ENCODE results near the gene ALG9. TPM values are rescaled to one million over a fixed set of nuclear protein-coding genes. Genes with fewer than 3 reads are reported as not detected.
A peak's percentile ranks its signal among the peaks of the same experiment; 100 is the strongest.

ALG9 gene
- total RNA-seq, 1 donor from 2014 or later, result 44.4 TPM

- H3K27ac ChIP-seq (ENCODE audit: low read depth, low read length), result no peak overlapping the region
- peaks cover 30 to 40% (median 39%) of the 10 kb centered on the region in 3 donors for H3K4me1 ChIP-seq (ENCODE audit: control insufficient read depth in 3 of 3, insufficient read depth in 3 of 3, low read length in 3 of 3)
- H3K36me3 ChIP-seq (ENCODE audit: control insufficient read depth in 3 of 3, insufficient read depth in 3 of 3, low read length in 3 of 3), result no peaks in the 10 kb centered on the region
- H3K4me3 ChIP-seq (ENCODE audit: low read length in 3 of 3), result no peak overlapping the region
- no peak overlapping the region for H3K9ac ChIP-seq (ENCODE audit: low read depth in 1 of 3, low read length in 3 of 3)
- no peaks in the 10 kb centered on the region for H3K27me3 ChIP-seq (ENCODE audit: control insufficient read depth in 3 of 3, insufficient read depth in 3 of 3, low read length in 3 of 3)
- no peaks in the 10 kb centered on the region for H3K9me3 ChIP-seq (ENCODE audit: control insufficient read depth in 3 of 3, low read length in 3 of 3)
Observed at GRCh38 chr11:111823131-111823530, 48.2 kb downstream of the ALG9 start.

GRCh38 chr11:111819829-111820237, 51.5 kb downstream of the ALG9 start:
- H3K9ac ChIP-seq (ENCODE audit: low read depth in 1 of 3, low read length in 3 of 3), result peak overlapping the region in 1 of 3 donors; percentile 58

GRCh38 chr11:111819161-111819828, 52.1 kb downstream of the ALG9 start:
- Histone ChIP-seq H3K27me3 (ENCODE audit: control insufficient read depth in 3 of 3, insufficient read depth in 3 of 3, low read length in 3 of 3) (no peaks in the 10 kb centered on the region), H3K9ac (ENCODE audit: low read depth in 1 of 3, low read length in 3 of 3) (peak overlapping the region in 2 of 3 donors; percentile 36 to 58), H3K36me3 (ENCODE audit: control insufficient read depth in 3 of 3, insufficient read depth in 3 of 3, low read length in 3 of 3) (no peaks in the 10 kb centered on the region), H3K27ac (ENCODE audit: low read depth, low read length) (peak overlapping the region; percentile 93), H3K9me3 (ENCODE audit: control insufficient read depth in 3 of 3, low read length in 3 of 3) (no peaks in the 10 kb centered on the region), H3K4me1 (ENCODE audit: control insufficient read depth in 3 of 3, insufficient read depth in 3 of 3, low read length in 3 of 3) (peaks cover 26 to 32% (median 31%) of the 10 kb centered on the region in 3 donors), H3K4me3 (ENCODE audit: low read length in 3 of 3) (peak overlapping the region in 1 of 3 donors; percentile 14)

More at GRCh38 chr11:111819829-111820237, 51.5 kb downstream of the ALG9 start:
- peak overlapping the region; percentile 93 for H3K27ac ChIP-seq (ENCODE audit: low read depth, low read length)
- H3K27me3 ChIP-seq (ENCODE audit: control insufficient read depth in 3 of 3, insufficient read depth in 3 of 3, low read length in 3 of 3), result no peaks in the 10 kb centered on the region
- H3K9me3 ChIP-seq (ENCODE audit: control insufficient read depth in 3 of 3, low read length in 3 of 3), result no peaks in the 10 kb centered on the region
- H3K4me3 ChIP-seq (ENCODE audit: low read length in 3 of 3), result peak overlapping the region in 1 of 3 donors; percentile 8
- no peaks in the 10 kb centered on the region for H3K36me3 ChIP-seq (ENCODE audit: control insufficient read depth in 3 of 3, insufficient read depth in 3 of 3, low read length in 3 of 3)
- peaks cover 26 to 32% (median 31%) of the 10 kb centered on the region in 3 donors for H3K4me1 ChIP-seq (ENCODE audit: control insufficient read depth in 3 of 3, insufficient read depth in 3 of 3, low read length in 3 of 3)

GRCh38 chr11:111815489-111815888, 55.9 kb downstream of the ALG9 start:
- Histone ChIP-seq H3K27me3 (ENCODE audit: control insufficient read depth in 3 of 3, insufficient read depth in 3 of 3, low read length in 3 of 3) (no peaks in the 10 kb centered on the region), H3K9ac (ENCODE audit: low read depth in 1 of 3, low read length in 3 of 3) (no peak overlapping the region), H3K4me1 (ENCODE audit: control insufficient read depth in 3 of 3, insufficient read depth in 3 of 3, low read length in 3 of 3) (peaks cover 22 to 27% (median 24%) of the 10 kb centered on the region in 3 donors), H3K27ac (ENCODE audit: low read depth, low read length) (no peak overlapping the region), H3K9me3 (ENCODE audit: control insufficient read depth in 3 of 3, low read length in 3 of 3) (no peaks in the 10 kb centered on the region), H3K4me3 (ENCODE audit: low read length in 3 of 3) (no peak overlapping the region), H3K36me3 (ENCODE audit: control insufficient read depth in 3 of 3, insufficient read depth in 3 of 3, low read length in 3 of 3) (peaks cover 0 to 2% (median 0%) of the 10 kb centered on the region in 3 donors)

DNA sequence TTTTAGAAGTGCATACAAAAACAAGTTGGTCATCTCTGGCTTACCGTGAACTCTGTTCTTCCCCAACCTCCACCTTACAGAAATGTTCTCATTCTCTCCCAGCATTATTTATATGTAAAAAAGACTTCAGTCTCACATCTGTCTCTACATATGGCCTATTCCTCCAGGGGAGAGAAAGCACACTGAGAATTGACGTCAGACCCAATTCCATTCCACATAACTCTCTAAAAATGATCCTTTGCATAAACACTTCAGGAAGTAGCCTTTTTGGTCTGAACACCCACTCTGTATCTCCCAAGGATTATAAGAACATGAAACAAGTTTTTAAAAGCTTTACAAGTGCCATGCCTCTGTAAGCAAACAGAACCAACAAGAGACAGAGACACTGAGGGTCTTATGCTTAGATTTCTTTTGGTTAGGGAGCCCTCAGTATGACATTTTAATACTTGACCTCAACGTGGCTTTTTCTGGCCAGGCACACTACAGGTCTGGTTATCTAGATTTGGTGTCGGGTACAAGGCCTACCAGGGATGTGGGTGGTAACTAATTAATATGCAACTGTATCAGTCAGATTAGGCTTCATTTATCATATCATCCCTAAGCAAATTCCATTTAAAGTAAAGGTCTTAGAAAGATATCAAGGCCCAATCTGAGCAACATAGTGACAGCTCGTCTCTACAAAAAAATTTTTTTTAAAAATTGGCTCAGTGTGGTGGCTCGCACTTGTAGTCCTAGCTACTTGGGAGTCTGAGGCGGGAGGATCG, 56.6 kb downstream of the ALG9 start:
- no peak overlapping the region for H3K4me3 ChIP-seq (ENCODE audit: low read length in 3 of 3)
- H3K4me1 ChIP-seq (ENCODE audit: control insufficient read depth in 3 of 3, insufficient read depth in 3 of 3, low read length in 3 of 3), result peaks cover 15 to 20% (median 17%) of the 10 kb centered on the region in 3 donors
- no peak overlapping the region for H3K27ac ChIP-seq (ENCODE audit: low read depth, low read length)
- no peaks in the 10 kb centered on the region for H3K9me3 ChIP-seq (ENCODE audit: control insufficient read depth in 3 of 3, low read length in 3 of 3)
- H3K27me3 ChIP-seq (ENCODE audit: control insufficient read depth in 3 of 3, insufficient read depth in 3 of 3, low read length in 3 of 3), result no peaks in the 10 kb centered on the region
- peaks cover 0 to 2% (median 0%) of the 10 kb centered on the region in 3 donors for H3K36me3 ChIP-seq (ENCODE audit: control insufficient read depth in 3 of 3, insufficient read depth in 3 of 3, low read length in 3 of 3)
- H3K9ac ChIP-seq (ENCODE audit: low read depth in 1 of 3, low read length in 3 of 3), result no peak overlapping the region

DNA sequence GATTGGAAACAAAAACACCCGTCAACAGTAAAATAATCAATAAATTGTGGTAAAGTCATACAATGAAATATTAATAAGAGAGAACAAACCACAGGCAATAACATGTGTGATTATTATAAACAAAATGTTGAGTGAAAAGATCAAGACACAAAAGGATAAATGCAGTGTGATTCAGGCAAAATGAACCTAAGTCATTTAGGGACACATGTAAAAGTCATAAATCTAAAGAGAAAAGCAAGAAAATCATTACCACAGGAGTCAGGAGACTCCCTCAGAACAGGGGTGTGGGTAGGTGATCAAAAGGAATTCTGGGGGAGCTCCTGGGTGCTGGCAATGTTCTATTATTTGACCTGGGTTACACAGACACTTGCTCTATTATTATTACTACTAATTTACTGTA, 57.3 kb downstream of the ALG9 start:
- no peak overlapping the region for H3K4me3 ChIP-seq (ENCODE audit: low read length in 3 of 3)
- H3K4me1 ChIP-seq (ENCODE audit: control insufficient read depth in 3 of 3, insufficient read depth in 3 of 3, low read length in 3 of 3), result peaks cover 9 to 13% (median 10%) of the 10 kb centered on the region in 3 donors
- peaks cover 0 to 3% (median 2%) of the 10 kb centered on the region in 3 donors for H3K36me3 ChIP-seq (ENCODE audit: control insufficient read depth in 3 of 3, insufficient read depth in 3 of 3, low read length in 3 of 3)
- H3K27ac ChIP-seq (ENCODE audit: low read depth, low read length), result no peak overlapping the region
- H3K27me3 ChIP-seq (ENCODE audit: control insufficient read depth in 3 of 3, insufficient read depth in 3 of 3, low read length in 3 of 3), result no peaks in the 10 kb centered on the region
- H3K9me3 ChIP-seq (ENCODE audit: control insufficient read depth in 3 of 3, low read length in 3 of 3), result no peaks in the 10 kb centered on the region
- H3K9ac ChIP-seq (ENCODE audit: low read depth in 1 of 3, low read length in 3 of 3), result no peak overlapping the region

DNA sequence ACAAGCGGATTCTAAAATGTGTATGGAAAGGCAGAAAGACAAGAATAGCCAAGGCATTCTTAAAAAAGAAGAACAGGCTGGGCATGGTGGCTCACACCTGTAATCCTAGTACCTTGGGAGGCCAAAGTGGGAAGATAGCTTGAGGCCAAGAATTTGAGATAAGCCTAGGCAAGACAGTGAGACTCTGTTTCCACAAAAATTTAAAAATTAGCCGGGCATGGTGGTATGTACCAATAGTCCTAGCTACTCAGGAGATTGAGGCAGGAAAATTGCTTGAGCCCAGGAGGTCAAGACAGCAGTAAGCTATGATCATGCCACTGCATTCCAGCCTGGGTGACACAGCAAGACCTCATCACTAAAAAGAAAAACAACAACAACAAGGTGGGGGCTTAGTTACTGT, 59.2 kb downstream of the ALG9 start:
- H3K9ac ChIP-seq (ENCODE audit: low read depth in 1 of 3, low read length in 3 of 3), result no peak overlapping the region
- peaks cover 0 to 3% (median 0%) of the 10 kb centered on the region in 3 donors for H3K4me1 ChIP-seq (ENCODE audit: control insufficient read depth in 3 of 3, insufficient read depth in 3 of 3, low read length in 3 of 3)
- H3K36me3 ChIP-seq (ENCODE audit: control insufficient read depth in 3 of 3, insufficient read depth in 3 of 3, low read length in 3 of 3), result peaks cover 0 to 14% (median 13%) of the 10 kb centered on the region in 3 donors
- H3K9me3 ChIP-seq (ENCODE audit: control insufficient read depth in 3 of 3, low read length in 3 of 3), result no peaks in the 10 kb centered on the region
- H3K27ac ChIP-seq (ENCODE audit: low read depth, low read length), result no peak overlapping the region
- H3K27me3 ChIP-seq (ENCODE audit: control insufficient read depth in 3 of 3, insufficient read depth in 3 of 3, low read length in 3 of 3), result no peaks in the 10 kb centered on the region
- H3K4me3 ChIP-seq (ENCODE audit: low read length in 3 of 3), result no peak overlapping the region

DNA sequence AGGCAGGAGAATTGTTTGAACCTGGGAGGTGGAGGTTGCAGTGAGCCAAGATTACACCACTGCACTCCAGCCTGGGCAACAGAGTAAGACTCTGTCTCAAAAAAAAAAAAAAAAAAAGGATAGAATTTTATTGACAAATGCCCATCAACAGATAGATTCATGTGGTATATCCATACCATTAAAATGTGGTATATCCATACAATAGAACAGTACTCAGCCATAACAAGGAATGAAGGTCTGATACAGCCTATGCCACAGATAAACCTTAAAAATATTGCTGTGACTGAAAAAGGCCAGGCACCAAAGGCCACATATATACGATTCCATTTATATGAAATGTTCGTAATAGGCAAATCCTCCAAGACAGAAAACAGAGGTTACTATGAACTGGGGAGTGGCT, 59.9 kb downstream of the ALG9 start:
- H3K9ac ChIP-seq (ENCODE audit: low read depth in 1 of 3, low read length in 3 of 3), result no peak overlapping the region
- H3K9me3 ChIP-seq (ENCODE audit: control insufficient read depth in 3 of 3, low read length in 3 of 3), result no peaks in the 10 kb centered on the region
- H3K27ac ChIP-seq (ENCODE audit: low read depth, low read length), result no peak overlapping the region
- peaks cover 0 to 14% (median 13%) of the 10 kb centered on the region in 3 donors for H3K36me3 ChIP-seq (ENCODE audit: control insufficient read depth in 3 of 3, insufficient read depth in 3 of 3, low read length in 3 of 3)
- no peaks in the 10 kb centered on the region for H3K27me3 ChIP-seq (ENCODE audit: control insufficient read depth in 3 of 3, insufficient read depth in 3 of 3, low read length in 3 of 3)
- no peak overlapping the region for H3K4me3 ChIP-seq (ENCODE audit: low read length in 3 of 3)
- H3K4me1 ChIP-seq (ENCODE audit: control insufficient read depth in 3 of 3, insufficient read depth in 3 of 3, low read length in 3 of 3), result no peaks in the 10 kb centered on the region

DNA sequence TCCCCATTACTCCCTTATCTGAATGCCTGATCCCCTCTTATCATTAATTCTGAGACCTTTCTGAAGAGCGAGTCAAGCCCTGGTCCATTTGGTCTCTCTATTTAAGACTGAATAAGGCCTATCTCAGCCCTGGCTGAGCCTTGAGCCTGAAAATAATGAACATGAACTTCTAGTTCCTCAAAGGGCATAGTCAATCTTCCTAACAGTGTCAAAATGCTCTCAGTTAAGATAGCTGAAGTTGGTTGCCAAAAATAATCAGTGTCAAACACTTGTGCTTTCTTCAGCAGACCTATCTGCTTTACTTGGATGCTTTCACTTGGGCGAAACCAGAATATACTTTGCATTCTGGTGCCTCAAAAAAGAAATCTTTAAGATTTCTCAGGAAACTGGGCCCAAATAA, 62.5 kb downstream of the ALG9 start:
- Histone ChIP-seq H3K27ac (ENCODE audit: low read depth, low read length) (no peak overlapping the region), H3K4me1 (ENCODE audit: control insufficient read depth in 3 of 3, insufficient read depth in 3 of 3, low read length in 3 of 3) (no peaks in the 10 kb centered on the region), H3K27me3 (ENCODE audit: control insufficient read depth in 3 of 3, insufficient read depth in 3 of 3, low read length in 3 of 3) (no peaks in the 10 kb centered on the region), H3K4me3 (ENCODE audit: low read length in 3 of 3) (no peak overlapping the region), H3K9me3 (ENCODE audit: control insufficient read depth in 3 of 3, low read length in 3 of 3) (no peaks in the 10 kb centered on the region), H3K36me3 (ENCODE audit: control insufficient read depth in 3 of 3, insufficient read depth in 3 of 3, low read length in 3 of 3) (peaks cover 3 to 27% (median 19%) of the 10 kb centered on the region in 3 donors), H3K9ac (ENCODE audit: low read depth in 1 of 3, low read length in 3 of 3) (no peak overlapping the region)

DNA sequence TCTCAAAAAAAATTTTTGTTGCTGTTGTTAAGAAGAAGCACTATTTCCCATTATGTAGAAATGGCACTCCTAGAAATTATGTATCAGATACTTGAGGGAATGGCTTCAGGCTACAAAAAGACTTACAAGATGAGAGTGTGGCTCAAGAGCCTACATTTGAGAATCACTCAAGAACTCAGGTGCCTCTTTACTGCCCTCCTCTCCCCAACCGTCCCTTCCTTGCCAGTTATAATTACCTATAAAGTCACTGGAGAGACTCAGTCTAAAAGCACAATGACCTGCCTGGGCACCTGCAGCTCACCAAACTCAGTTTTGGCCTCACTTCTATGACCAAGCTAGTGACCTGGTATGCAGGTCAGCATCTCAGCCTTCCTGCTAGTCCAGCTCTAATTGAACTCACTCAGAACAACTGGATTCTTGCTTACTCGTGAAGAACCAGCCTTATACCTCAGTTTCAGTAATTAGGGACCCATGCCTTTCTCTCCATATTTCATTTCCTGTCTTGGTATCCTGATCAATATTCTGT, 63.3 kb downstream of the ALG9 start:
- no peak overlapping the region for H3K9ac ChIP-seq (ENCODE audit: low read depth in 1 of 3, low read length in 3 of 3)
- peaks cover 3 to 27% (median 19%) of the 10 kb centered on the region in 3 donors for H3K36me3 ChIP-seq (ENCODE audit: control insufficient read depth in 3 of 3, insufficient read depth in 3 of 3, low read length in 3 of 3)
- no peaks in the 10 kb centered on the region for H3K27me3 ChIP-seq (ENCODE audit: control insufficient read depth in 3 of 3, insufficient read depth in 3 of 3, low read length in 3 of 3)
- no peak overlapping the region for H3K27ac ChIP-seq (ENCODE audit: low read depth, low read length)
- no peak overlapping the region for H3K4me3 ChIP-seq (ENCODE audit: low read length in 3 of 3)
- H3K9me3 ChIP-seq (ENCODE audit: control insufficient read depth in 3 of 3, low read length in 3 of 3), result no peaks in the 10 kb centered on the region
- no peaks in the 10 kb centered on the region for H3K4me1 ChIP-seq (ENCODE audit: control insufficient read depth in 3 of 3, insufficient read depth in 3 of 3, low read length in 3 of 3)
